AG04450 (cell line): ENCODE measurements around the gene STS. TPM values are rescaled to one million over a fixed set of nuclear protein-coding genes. Genes with fewer than 3 reads are reported as not detected.
A peak's percentile ranks its signal among the peaks of the same experiment; 100 is the strongest.

Experiments used
- CTCF ChIA-PET: fragments of 300-600, 350-600 bp; formaldehyde crosslinking; extraction: SDS; loops from one replicate; lab custom pipeline; 2022; ENCODE audit warnings: antibody characterized with exemption, inconsistent platforms; lab: Charles Lee
- POLR2A ChIA-PET: fragments of 350-600 bp; formaldehyde crosslinking; extraction: SDS; loops from one replicate; lab custom pipeline; 2021; ENCODE audit warnings: antibody characterized with exemption, inconsistent platforms; lab: Yijun Ruan, JAX
- DNase-seq: peaks from one replicate; pipeline ENCODE4 v3.0.0-alpha.2; 2011; ENCODE audit warnings: low read depth, low spot score
- H3K27ac ChIP-seq: one replicate; pipeline ENCODE4 v1.5.1; 2012; ENCODE audit warnings: low read depth, low read length, control low read depth
- H3K27me3 ChIP-seq: one replicate; pipeline ENCODE4 v1.6.0; 2012; ENCODE audit warnings: low read length; ENCODE audit not compliant: control insufficient read depth, insufficient read depth
- H3K4me3 ChIP-seq: 2 replicates; pipeline ENCODE4 v1.5.1; 2011; ENCODE audit warnings: mild to moderate bottlenecking, low read depth, low read length, control low read depth
- H3K9me3 ChIP-seq: 2 replicates; pipeline ENCODE4 v1.5.1; 2012; ENCODE audit warnings: low read length; ENCODE audit not compliant: control insufficient read depth, insufficient read depth
- polyA plus RNA-seq: library from polyadenylated mRNA; depleted of rRNA; stranded (reverse); fragments of >200 nt; gene quantifications from 2 replicates; pipeline ENCODE4 v1.2.3, GENCODE V29; 2011
- TF ChIP-seq, protein P1 (sequence below): IDR thresholded peaks from 2 replicates; pipeline ENCODE4 v1.5.1; 2011; ENCODE audit warnings: low read depth, low read length, control low read depth, inconsistent platforms

Gene STS
- polyA plus RNA-seq, 1 experiment, result 5.0 TPM

DNA sequence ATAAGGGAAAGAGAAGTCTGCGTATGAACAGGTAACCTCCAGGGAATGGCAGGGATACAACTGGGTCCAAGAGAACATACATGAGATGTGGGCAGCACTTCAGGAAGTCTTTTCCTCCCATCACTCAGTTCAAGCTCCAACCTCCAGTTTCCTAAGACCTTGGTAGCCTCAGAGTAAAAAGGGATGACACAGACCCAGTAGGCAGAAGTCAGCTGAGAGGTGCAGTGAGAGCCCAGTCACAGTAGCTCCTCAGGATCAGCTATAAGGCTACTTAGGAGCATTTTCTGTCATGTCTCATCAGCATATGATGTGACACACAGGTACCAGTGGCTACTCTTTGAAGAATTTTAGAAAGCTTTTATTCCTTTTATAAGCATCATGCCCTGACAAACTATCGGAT, 12.5 kb upstream of the STS start:
- TF ChIP-seq, protein P1, sequence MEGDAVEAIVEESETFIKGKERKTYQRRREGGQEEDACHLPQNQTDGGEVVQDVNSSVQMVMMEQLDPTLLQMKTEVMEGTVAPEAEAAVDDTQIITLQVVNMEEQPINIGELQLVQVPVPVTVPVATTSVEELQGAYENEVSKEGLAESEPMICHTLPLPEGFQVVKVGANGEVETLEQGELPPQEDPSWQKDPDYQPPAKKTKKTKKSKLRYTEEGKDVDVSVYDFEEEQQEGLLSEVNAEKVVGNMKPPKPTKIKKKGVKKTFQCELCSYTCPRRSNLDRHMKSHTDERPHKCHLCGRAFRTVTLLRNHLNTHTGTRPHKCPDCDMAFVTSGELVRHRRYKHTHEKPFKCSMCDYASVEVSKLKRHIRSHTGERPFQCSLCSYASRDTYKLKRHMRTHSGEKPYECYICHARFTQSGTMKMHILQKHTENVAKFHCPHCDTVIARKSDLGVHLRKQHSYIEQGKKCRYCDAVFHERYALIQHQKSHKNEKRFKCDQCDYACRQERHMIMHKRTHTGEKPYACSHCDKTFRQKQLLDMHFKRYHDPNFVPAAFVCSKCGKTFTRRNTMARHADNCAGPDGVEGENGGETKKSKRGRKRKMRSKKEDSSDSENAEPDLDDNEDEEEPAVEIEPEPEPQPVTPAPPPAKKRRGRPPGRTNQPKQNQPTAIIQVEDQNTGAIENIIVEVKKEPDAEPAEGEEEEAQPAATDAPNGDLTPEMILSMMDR, result no peak
- Histone ChIP-seq H3K4me3 (no peak overlapping the region), H3K27me3 (no peaks in the 10 kb centered on the region), H3K27ac (no peak overlapping the region), H3K9me3 (no peaks in the 10 kb centered on the region)
- no peak for DNase-seq
- ChIA-PET POLR2A (no interaction called here), CTCF (interaction anchor here (0.7 kb wide), 1 partner anchor 8 kb away, joined by 3 read pairs; no protein-coding TSS in a partner anchor)

DNA sequence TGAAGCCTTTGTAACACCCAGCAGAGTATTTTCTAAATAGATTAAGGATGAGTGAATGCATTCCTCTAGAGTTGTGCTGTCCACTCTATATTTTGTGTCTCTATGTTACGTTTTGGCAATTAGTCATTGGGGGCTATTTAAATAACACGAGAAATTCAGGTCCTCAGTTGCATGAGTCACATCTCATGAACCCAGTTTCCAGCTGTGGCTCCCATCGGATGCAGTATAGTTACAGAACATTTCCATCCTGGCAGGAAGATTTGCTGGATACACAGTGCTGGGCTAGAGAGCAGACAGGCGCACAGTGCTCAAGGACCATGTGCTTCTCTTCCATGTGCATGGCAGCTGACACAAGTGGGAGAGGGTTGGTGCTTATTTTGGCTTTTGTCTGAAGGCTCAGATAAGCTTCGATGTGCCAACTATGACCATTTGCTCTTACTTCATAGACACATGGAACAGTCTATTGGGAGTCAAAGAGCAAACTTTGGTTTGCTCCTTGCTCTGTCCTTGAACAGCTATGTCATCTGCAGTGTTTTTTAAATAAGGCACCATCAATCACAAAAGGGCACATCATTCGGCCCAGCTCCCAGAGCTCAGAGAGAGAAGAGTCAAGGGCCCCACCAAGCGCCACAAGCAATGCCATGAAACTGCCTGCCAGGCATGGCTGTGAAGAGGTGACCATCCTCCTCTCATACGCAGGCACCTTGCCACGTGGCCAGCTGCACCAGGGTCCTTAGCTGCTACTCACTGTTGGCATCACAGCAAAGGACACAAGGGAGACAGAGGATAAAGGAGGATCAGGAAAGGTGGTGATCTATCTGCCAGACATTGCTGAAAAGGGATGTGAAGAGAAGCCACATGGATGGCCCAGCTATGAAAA, 8.1 kb upstream of the STS start:
- TF ChIP-seq, protein P1, result no peak
- CTCF ChIA-PET, result no interaction called here
- no peak overlapping the region for H3K4me3 ChIP-seq
- POLR2A ChIA-PET, result no interaction called here
- DNase-seq, result peak; percentile 45
- no peaks in the 10 kb centered on the region for H3K27me3 ChIP-seq
- H3K27ac ChIP-seq, result peak overlapping the region; percentile 47
- no peaks in the 10 kb centered on the region for H3K9me3 ChIP-seq

DNA sequence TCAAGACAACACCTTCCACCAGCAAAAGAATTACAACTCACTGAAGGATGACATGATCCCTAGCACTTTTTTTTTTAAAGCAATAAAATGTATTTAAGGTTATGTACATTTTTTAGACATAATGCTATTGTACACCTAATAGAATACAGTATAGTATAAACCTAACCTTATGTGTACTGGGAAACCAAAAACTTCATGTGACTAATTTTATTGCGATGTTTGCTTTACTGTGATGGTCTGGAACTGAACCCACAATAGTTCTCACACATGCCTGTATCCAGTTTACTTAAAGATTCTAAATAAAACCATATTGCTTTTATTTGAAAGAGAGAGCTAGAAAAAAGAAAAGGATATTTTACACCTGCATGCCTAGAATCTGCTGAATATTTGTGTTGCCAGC, 4.4 kb upstream of the STS start:
- TF ChIP-seq, protein P1, result no peak
- POLR2A ChIA-PET, result no interaction called here
- DNase-seq, result no peak

DNA sequence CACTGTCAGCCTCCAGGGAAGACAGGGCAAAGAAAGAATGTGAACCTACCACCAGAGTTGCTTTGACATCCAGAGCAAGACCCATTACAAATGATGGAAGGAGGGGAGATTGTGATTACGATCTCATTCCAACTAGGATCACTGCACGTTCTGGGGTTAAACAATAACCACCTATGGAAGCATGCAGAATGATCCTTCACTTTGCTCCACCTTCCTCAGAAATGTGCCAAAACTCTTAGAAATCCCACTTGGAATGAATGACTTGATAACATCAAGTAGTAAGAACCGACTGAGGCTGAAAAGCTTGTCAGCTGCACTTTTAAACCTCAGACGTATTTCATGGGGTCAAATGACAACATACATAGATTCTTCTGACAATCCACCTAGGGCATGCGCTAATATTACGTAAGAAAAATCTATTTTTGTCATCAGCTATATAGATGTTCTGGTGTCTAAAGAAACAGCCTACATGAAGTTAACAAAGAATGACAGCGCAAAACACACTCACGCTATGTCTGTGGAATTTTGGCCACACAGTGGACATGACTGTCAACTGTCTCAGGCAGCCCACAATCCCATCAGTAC, 3.5 kb upstream of the STS start:
- POLR2A ChIA-PET, result no interaction called here
- CTCF ChIA-PET, result no interaction called here

More for the DNA sequence above, 4.4 kb upstream of the STS start:
- CTCF ChIA-PET, result no interaction called here
- Histone ChIP-seq H3K9me3 (no peaks in the 10 kb centered on the region), H3K27me3 (no peaks in the 10 kb centered on the region), H3K27ac (no peak overlapping the region), H3K4me3 (no peak overlapping the region)

More for the DNA sequence above, 3.5 kb upstream of the STS start:
- Histone ChIP-seq H3K27ac (no peak overlapping the region), H3K27me3 (no peaks in the 10 kb centered on the region), H3K4me3 (no peak overlapping the region), H3K9me3 (no peaks in the 10 kb centered on the region)
- TF ChIP-seq, protein P1, result no peak
- no peak for DNase-seq
